Stimulated activated CD4-positive, alpha-beta T cell treated with anti-CD3 and anti-CD28 coated beads, Interleukin-1b, Interleukin-23, amount 100 ng/mL, for 48 hours (primary cell): Measurements from ENCODE around the gene COL25A1.
"Not testable (repeated sequence)": the region's sequence is repeated elsewhere in the genome, so short reads cannot be mapped to it uniquely, and the experiment has no call there.

Experiments used
- DNase-seq: peaks from one replicate; pipeline ENCODE4 v3.0.0-alpha.2; 2020

Gene COL25A1

DNA sequence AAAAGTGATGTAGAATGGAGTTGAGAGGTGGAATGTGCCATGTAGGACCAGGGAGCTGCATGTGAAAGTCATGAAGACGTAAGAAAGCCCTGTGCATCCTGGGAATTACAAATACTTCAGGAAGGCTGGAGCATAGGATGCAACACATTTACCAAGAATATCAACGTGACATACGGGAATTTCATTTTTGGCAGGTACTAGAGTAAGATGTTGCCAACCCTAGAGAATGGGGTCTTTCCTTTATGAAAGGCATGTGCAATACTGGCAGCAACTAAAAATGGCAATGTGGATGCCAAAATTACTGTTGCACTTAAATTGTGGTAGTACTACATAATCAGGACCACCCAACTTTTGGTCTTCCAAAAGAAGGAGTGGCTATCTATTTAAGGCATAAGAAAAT lies 188.0 kb downstream of the COL25A1 start:
- no peak for DNase-seq

DNA sequence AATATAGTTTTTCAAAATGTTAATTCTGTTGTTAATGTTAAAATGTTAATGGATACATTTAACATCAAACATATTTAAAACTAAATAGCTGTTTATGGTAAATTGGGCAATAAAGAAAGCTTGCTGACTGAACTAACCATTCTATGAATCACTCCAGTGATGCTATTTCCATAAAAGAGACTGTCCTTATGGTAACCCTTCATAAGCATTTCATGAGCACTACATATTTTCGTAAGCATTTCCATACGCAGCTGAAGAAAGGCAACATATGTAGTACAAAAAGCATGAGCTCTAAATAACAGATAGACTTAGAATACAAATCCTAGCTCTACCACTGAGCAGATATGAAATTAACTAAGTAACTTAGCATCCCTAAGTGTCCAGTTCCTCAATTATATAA lies 188.9 kb downstream of the COL25A1 start:
- DNase-seq = no peak

DNA sequence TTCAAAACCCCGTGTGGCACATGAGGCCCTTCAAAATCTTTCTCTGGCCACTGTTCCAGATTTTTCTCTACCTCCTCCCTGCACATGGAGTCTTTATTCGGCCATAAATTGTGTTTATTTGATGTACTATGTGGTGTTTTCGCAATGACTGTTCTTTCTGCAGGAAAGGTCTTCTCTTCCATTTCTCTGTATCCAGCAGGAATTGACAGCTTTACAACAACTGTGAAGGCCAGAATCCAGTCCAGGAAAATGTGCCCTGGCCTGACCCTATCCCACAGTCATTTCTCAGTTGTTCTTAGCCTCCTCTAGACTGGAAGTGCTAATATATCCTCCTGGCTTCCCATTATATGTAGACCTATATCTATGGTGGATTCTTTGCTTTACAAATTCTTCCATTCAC lies 191.4 kb downstream of the COL25A1 start:
- DNase-seq = no peak

- DNase-seq = not testable (repeated sequence)
These were observed 194.2 kb downstream of the COL25A1 start for GRCh38 chr4:109108215-109108614.

DNA sequence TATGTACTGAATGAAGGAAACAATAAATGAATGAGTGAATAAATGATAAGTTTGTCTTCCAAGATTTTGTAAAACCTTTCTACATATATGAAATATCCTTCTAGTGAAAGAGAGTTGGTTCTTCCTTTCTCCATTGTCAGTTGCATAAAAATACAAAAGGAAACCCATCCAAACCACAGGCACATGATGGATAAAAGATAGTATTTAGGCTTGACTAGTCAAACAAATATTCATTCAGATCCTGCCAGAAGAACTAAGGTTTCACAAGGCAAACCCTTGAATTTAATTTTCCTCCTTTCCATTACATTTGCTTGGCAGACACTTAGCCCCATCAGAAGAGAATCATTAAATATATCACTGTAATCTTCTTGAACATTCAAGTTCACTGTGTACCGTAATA lies 208.4 kb downstream of the COL25A1 start:
- no peak for DNase-seq

GRCh38 chr4:109091727-109092409 lies 210.6 kb downstream of the COL25A1 start:
- no peak for DNase-seq

- DNase-seq = no peak
These were observed 218.5 kb downstream of the COL25A1 start for GRCh38 chr4:109083911-109084310.

DNA sequence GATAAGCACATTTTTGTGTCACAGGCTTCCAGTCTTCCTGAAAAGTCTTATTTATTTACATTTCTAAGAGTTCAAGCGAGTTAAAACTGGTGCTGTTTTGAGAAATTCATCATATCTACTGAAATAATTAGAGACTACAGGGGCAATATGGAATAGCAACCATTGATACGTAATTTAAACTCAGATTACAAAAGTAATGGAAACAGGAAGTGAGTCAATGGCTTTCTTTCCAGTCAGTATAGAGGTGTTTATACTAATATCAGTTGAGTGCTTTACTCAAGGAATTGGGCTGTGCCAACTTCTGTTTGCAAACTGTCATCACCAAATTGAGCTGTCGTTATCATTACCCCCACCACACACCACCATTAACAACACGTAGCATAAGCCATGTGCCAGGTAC lies 222.7 kb downstream of the COL25A1 start:
- DNase-seq = no peak

DNA sequence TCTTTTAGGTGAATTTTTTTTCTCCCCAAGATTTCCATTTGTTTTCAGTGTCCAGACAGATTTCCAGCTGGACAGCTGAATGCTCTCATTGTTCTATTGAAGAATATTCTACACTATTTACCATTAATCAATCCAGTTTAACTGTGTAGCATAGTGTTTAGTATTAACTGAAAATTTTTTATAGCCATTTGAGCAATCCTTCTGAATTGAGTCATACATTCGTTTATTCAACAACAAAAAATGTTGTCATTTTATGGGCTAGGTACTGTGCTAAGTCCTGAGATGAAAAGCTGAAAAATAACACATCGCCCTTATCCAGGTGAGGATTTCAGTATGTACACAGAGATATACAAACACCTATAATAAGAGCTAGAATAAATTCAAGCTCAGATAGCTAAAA lies 223.3 kb downstream of the COL25A1 start:
- DNase-seq = no peak

- no peak for DNase-seq
These were observed 223.7 kb downstream of the COL25A1 start for GRCh38 chr4:109078724-109079123.

- DNase-seq = no peak
These were observed 225.0 kb downstream of the COL25A1 start for GRCh38 chr4:109077505-109077904.

DNA sequence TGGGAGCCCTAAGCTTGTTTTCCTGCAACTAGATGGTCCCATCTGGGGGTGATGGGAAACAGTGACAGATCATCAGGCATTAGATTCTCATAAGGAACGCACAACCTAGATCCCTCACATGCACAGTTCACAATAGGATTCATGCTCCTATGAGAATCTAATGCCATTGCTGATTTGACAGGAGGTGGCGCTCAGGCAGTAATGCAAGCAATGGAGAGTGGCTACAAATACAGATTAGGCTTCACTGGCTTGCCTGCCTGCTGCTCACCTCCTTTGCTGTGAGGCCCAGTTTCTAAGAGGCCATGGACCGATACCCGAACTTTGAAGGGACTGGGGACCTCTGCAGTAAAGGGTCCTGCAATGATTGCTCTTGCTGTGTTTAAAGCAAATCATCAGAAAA lies 225.7 kb downstream of the COL25A1 start:
- DNase-seq = not testable (repeated sequence)

- DNase-seq = no peak
These were observed 226.8 kb downstream of the COL25A1 start for GRCh38 chr4:109075621-109076020.

- DNase-seq = no peak
These were observed 229.9 kb downstream of the COL25A1 start for GRCh38 chr4:109072595-109072994.

DNA sequence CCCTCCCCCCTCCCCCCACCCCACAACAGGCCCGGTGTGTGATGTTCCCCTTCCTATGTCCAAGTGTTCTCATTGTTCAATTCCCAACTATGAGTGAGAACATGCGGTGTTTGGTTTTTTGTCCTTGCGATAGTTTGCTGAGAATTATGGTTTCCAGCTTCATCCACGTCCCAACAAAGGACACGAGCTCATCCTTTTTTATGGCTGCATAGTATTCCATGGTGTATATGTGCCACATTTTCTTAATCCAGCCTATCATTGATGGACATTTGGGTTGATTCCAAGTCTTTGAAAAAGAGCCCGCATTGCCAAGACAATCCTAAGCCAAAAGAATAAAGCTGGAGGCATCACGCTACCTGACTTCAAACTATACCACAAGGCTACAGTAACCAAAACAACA lies 231.8 kb downstream of the COL25A1 start:
- not testable (repeated sequence) for DNase-seq

GRCh38 chr4:109067508-109068235 lies 234.8 kb downstream of the COL25A1 start:
- no peak for DNase-seq

DNA sequence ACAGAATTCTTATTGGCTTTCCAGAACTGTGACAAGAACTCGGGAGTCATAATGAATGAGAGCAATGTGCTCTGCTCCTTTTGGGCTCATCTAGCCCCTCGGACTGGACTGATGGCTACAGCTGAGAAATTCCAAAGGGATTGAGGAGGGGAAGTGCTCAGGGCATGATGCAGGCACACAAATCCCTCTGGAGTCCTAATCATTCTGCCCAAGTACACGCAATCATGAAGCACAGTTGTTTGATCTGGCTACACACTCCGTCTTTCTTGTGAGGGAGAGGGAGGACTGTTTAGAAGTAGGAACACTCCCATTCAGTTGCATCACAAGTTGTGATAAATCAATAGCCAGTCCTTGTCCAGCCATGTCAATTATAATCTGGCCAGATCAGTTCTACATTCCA lies 237.5 kb downstream of the COL25A1 start:
- DNase-seq = no peak

DNA sequence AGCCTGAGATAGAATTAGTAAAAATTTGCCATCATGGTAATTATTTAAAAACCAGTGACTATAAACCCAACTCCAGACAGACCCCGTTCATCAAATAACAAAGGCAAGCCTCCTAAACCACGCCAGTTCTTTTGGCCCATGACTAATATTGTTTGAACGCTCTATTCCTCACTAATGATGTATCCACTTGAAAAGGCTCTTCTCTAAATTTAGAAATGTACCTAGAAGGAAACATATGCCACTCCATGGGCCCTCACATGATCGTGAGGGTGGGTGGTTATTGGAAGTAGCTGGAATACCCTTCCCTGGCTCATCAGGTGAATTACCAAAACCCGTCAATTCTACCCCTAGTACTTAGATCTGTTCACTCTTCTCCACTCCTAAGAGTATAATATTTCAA lies 249.2 kb downstream of the COL25A1 start:
- no peak for DNase-seq

- no peak for DNase-seq
These were observed 249.6 kb downstream of the COL25A1 start for GRCh38 chr4:109052821-109053220.

- no peak for DNase-seq
These were observed 251.4 kb downstream of the COL25A1 start for GRCh38 chr4:109051054-109051453.

- no peak for DNase-seq
These were observed 252.5 kb downstream of the COL25A1 start for GRCh38 chr4:109049926-109050325.

GRCh38 chr4:109046471-109047201 lies 255.8 kb downstream of the COL25A1 start:
- no peak for DNase-seq

DNA sequence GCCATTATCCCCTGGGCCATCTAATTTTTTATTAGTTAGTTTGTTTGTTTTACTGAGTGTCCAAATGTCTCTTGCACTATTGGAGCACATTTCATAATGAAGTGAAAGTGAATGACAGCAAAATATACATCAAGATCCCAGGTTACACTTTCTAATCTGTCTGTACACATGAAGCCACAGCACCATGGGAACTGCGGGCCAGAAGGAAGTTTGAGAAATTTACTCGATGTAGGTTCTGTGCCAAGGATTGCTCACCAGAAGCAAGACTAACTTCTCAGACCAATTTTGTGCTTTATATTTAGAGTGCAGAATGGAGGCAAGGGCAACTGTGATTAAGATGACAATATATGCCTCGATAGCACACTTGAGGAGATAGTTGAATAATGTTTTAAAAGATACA lies 258.0 kb downstream of the COL25A1 start:
- no peak for DNase-seq

- no peak for DNase-seq
These were observed 259.2 kb downstream of the COL25A1 start for GRCh38 chr4:109043286-109043685.
